ENCODE data around the gene NPAT.

NPAT gene

DNA sequence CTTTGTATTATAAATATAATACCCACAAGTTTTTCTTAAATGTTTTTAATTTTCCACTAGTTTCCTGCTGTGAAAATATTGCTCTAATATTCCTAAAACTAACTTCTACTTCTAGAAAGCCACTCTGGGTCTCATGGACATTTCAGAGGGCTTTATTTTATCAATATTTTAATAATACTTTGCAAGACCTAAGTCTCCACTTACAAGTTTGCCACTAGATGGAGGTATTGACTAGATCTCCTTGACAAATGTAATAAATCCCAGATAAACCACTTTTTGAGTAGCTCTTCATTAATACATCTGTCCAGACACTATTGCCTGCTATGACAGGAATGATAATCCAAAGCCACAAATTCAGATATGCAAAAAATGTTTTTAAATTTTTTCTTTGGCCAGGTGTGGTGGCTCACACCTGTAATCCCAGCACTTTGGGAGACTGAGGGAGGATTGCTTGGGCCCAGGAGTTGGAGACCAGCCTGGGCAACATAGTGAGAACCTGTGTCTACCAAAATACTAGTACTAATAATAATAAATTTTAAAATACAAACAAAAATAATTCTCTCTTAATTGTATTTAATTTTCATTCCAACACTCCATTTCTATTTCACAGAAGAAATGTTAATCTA is 104.6 kb downstream of the NPAT start:
- Histone ChIP-seq H3K9ac (ENCODE audit: low read length) (no peak overlapping the region), H3K36me3 (ENCODE audit: control insufficient read depth, low read depth, low read length) (no peaks in the 10 kb centered on the region), H3K4me3 (ENCODE audit: low read length) (no peak overlapping the region), H3K27ac (ENCODE audit: low read length) (no peak overlapping the region), H3K9me3 (ENCODE audit: control insufficient read depth, low read depth, low read length) (no peaks in the 10 kb centered on the region), H3K4me1 (ENCODE audit: control insufficient read depth, low read depth, low read length) (peaks cover 9% of the 10 kb centered on the region), H3K27me3 (ENCODE audit: control insufficient read depth, insufficient read depth, low read length) (peaks cover 11% of the 10 kb centered on the region)

DNA sequence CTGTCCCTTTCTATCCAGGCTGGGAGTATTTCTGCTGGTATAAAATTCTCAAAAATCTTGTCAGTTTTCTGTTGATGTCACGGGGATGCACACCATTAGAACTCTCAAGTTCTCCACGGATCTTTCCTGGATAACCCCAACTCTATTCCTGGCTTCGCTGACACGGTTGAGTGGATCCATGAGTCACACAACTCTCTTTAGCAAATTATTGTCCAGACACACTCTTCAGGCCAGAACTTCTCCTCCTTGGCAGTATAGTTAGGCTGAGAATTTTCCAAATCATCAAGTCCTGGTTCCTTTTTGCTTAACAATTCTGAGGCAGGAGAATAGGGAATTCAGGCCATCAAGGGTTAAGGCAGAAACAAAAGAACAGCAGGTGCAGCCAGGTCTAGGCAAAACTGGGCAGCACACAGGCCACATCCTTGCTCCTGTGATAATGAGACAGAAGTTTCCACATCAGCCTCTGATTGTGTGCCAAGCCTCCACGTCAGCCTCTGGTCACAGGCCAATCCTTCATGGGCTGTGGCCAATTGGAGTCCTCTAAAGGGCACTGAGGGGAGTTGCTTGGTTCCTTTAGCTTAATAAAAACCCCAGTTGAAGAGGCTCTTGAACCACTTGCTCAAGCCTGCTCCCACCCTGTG is 106.8 kb downstream of the NPAT start:
- Histone ChIP-seq H3K9ac (ENCODE audit: low read length) (no peak overlapping the region), H3K27me3 (ENCODE audit: control insufficient read depth, insufficient read depth, low read length) (no peaks in the 10 kb centered on the region), H3K4me1 (ENCODE audit: control insufficient read depth, low read depth, low read length) (no peaks in the 10 kb centered on the region), H3K36me3 (ENCODE audit: control insufficient read depth, low read depth, low read length) (no peaks in the 10 kb centered on the region), H3K9me3 (ENCODE audit: control insufficient read depth, low read depth, low read length) (no peaks in the 10 kb centered on the region), H3K27ac (ENCODE audit: low read length) (no peak overlapping the region), H3K4me3 (ENCODE audit: low read length) (no peak overlapping the region)

DNA sequence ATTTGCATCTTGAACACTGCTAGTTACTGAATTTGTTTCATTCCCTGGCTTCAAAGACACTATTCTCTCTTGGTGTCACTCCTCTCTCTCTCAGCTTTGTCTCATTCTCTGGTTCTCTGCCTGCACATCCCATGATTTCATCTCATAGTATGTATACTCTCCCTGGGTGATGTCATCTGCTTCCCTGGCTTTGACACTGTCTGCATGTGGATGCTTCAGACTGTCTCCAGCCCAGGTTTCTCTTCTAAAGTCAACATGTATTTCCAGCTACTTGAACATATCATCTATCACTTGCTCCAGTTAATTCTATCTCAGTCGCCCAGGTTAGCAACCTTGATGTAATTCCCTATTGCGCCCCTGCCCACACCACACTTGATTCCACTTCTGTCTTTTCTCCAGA is 110.4 kb downstream of the NPAT start:
- H3K4me1 ChIP-seq (ENCODE audit: control insufficient read depth, low read depth, low read length), result no peaks in the 10 kb centered on the region
- H3K9me3 ChIP-seq (ENCODE audit: control insufficient read depth, low read depth, low read length), result no peaks in the 10 kb centered on the region
- no peaks in the 10 kb centered on the region for H3K27me3 ChIP-seq (ENCODE audit: control insufficient read depth, insufficient read depth, low read length)
- no peak overlapping the region for H3K4me3 ChIP-seq (ENCODE audit: low read length)
- no peak overlapping the region for H3K27ac ChIP-seq (ENCODE audit: low read length)
- no peaks in the 10 kb centered on the region for H3K36me3 ChIP-seq (ENCODE audit: control insufficient read depth, low read depth, low read length)
- no peak overlapping the region for H3K9ac ChIP-seq (ENCODE audit: low read length)

DNA sequence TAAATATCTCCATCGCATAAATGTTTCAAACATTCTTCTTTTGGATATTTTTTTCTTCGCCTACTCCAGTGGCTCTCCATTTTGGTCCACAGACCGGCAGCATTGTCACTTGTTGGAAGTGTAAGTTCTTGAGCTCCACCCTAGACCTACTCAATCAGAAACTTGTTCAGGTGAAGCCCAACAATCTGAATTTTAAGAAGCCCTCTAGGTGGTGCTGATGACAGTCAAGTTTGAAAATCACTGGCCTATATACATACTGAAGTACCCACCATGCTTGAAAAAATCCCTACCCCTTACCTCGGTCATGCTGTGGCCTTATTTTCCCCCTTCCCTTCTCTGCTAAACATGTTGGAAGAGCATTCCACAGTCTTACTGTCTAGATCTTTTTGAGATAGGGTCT is 111.3 kb downstream of the NPAT start:
- Histone ChIP-seq H3K9ac (ENCODE audit: low read length) (no peak overlapping the region), H3K27me3 (ENCODE audit: control insufficient read depth, insufficient read depth, low read length) (no peaks in the 10 kb centered on the region), H3K9me3 (ENCODE audit: control insufficient read depth, low read depth, low read length) (no peaks in the 10 kb centered on the region), H3K4me1 (ENCODE audit: control insufficient read depth, low read depth, low read length) (no peaks in the 10 kb centered on the region), H3K36me3 (ENCODE audit: control insufficient read depth, low read depth, low read length) (no peaks in the 10 kb centered on the region), H3K4me3 (ENCODE audit: low read length) (no peak overlapping the region), H3K27ac (ENCODE audit: low read length) (no peak overlapping the region)
